ENCODE results near the gene ISOC2. TPM values are rescaled to one million over a fixed set of nuclear protein-coding genes. Genes with fewer than 3 reads are reported as not detected.

Gene ISOC2
- total and polyA plus RNA-seq, 12 donors = 18.1 to 181 (median 77.8) TPM

GRCh38 chr19:55464662-55465054, 3.2 kb upstream of the ISOC2 start, which contains the start of gene C19orf85:
Gene C19orf85, minus strand, starts transcription at chr19:55464751. Its CDS starts 197 bp downstream, at chr19:55464554.
- 69 to 76% (median 72%) methylated on average over 14 of the region's 14 CpGs for WGBS, 4 donors
- Histone ChIP-seq H3K9me3 (replicated peaks in 1 of 3) (no peaks in the 10 kb centered on the region), H3K27ac (no peak within 1 kb of the TSS), H3K27me3 (no peaks in the 10 kb centered on the region), H3K4me1 (replicated peaks in 1 of 2) (peaks cover 10 to 19% of the 10 kb centered on the region in 2 donors), H3K4me3 (no peak within 1 kb of the TSS), H3K36me3 (replicated peaks in 1 of 2) (no peaks in the 10 kb centered on the region)
- peak in 1 of 7 donors; percentile 21 for DNase-seq
- TF ChIP-seq, protein P1, sequence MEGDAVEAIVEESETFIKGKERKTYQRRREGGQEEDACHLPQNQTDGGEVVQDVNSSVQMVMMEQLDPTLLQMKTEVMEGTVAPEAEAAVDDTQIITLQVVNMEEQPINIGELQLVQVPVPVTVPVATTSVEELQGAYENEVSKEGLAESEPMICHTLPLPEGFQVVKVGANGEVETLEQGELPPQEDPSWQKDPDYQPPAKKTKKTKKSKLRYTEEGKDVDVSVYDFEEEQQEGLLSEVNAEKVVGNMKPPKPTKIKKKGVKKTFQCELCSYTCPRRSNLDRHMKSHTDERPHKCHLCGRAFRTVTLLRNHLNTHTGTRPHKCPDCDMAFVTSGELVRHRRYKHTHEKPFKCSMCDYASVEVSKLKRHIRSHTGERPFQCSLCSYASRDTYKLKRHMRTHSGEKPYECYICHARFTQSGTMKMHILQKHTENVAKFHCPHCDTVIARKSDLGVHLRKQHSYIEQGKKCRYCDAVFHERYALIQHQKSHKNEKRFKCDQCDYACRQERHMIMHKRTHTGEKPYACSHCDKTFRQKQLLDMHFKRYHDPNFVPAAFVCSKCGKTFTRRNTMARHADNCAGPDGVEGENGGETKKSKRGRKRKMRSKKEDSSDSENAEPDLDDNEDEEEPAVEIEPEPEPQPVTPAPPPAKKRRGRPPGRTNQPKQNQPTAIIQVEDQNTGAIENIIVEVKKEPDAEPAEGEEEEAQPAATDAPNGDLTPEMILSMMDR (IDR thresholded peaks at IDR 0.05) = no peak
- TF ChIP-seq POLR2A (IDR thresholded peaks at IDR 0.05) = no peak
- intact Hi-C loops (cut with DNase I) = loop anchor here in 1 of 2 donors (5.0 kb wide), 1 partner anchor 38 kb away; no protein-coding TSS in a partner anchor

DNA sequence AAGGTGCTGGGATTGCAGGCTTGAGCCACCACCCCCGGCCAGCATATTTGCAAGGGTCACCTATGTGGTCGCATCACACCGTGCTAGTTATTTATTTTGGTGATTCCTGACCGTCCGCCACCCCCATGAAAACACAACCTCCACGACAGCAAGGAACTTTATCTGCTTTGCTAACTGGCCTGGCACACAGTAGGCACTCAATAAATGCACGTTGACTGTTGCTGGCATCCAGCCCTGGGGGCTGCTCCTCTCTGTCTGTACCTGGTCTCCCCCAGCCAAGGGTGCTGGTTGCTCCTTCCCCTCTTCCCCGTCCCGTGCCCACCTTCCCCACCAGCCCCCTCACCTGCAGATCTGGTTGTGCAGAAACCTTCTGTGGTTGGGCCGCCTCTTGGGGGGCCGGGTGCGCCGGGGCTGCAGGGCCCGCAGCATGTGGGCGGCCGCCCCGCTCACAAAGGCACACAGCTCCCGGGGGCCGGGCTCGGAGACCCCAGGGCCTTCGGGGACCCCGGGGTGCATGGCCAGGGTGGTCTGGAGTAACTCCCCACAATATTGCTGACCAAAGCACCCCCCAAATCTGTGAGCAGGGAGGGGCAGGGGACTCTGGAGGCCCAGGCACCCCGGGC, 2.7 kb upstream of the ISOC2 start:
- 65 to 74% (median 72%) methylated on average over 9 to 23 of the region's 23 CpGs for WGBS, 4 donors
- peaks cover 10 to 19% of the 10 kb centered on the region in 2 donors for H3K4me1 ChIP-seq (replicated peaks in 1 of 2)
- intact Hi-C loops (cut with DNase I) = loop anchor here in 1 of 2 donors (5.0 kb wide), 1 partner anchor 38 kb away; no protein-coding TSS in a partner anchor

DNA sequence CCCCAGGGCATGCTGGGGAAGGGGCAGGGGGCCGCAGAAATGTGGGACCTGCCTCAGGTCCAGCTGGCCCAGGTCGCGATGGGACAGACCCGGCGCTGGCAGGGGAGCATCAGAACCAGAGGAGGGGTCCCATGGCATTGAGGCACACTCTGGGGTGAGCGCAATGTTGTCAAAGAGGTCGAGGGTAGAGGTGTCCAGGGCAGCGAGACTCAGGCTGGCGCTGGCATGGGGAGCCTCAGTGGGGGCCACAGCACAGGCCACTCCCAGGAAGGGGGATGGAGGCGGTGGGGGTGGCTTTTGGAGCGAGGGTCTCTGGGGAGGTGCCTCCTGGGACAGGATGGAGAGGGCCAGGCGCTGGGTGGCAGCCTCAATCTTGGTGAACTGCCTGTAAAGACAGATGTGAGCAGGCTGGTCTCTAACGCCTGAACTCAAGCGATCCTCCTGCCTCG, 2.2 kb upstream of the ISOC2 start:
- WGBS, 4 donors = 68 to 80% (median 75%) methylated on average over 10 to 15 of the region's 15 CpGs
- intact Hi-C loops (cut with DNase I) = loop anchor here in 1 of 2 donors (5.0 kb wide), 1 partner anchor 39 kb away; no protein-coding TSS in a partner anchor
- H3K27me3 ChIP-seq = no peaks in the 10 kb centered on the region
- peak in 1 of 7 donors; percentile 25 for DNase-seq
- H3K27ac ChIP-seq = no peak overlapping the region
- peaks cover 10 to 19% of the 10 kb centered on the region in 2 donors for H3K4me1 ChIP-seq (replicated peaks in 1 of 2)
- no peaks in the 10 kb centered on the region for H3K9me3 ChIP-seq (replicated peaks in 1 of 3)
- H3K36me3 ChIP-seq (replicated peaks in 1 of 2) = no peaks in the 10 kb centered on the region
- TF ChIP-seq, protein P1 (IDR thresholded peaks at IDR 0.05) = no peak
- no peak for TF ChIP-seq POLR2A (IDR thresholded peaks at IDR 0.05)
- H3K4me3 ChIP-seq = no peak overlapping the region

More for the DNA sequence above, 2.7 kb upstream of the ISOC2 start:
- TF ChIP-seq, protein P1 (IDR thresholded peaks at IDR 0.05) = no peak
- TF ChIP-seq POLR2A (IDR thresholded peaks at IDR 0.05) = no peak
- no peak overlapping the region for H3K4me3 ChIP-seq
- DNase-seq = peak in 1 of 7 donors; percentile 25
- no peaks in the 10 kb centered on the region for H3K36me3 ChIP-seq (replicated peaks in 1 of 2)
- H3K27ac ChIP-seq = no peak overlapping the region
- H3K27me3 ChIP-seq = no peaks in the 10 kb centered on the region
- H3K9me3 ChIP-seq (replicated peaks in 1 of 3) = no peaks in the 10 kb centered on the region

GRCh38 chr19:55462722-55463121, 1.3 kb upstream of the ISOC2 start:
- intact Hi-C loops (cut with DNase I) = loop anchor here in 1 of 2 donors (5.0 kb wide), 1 partner anchor 40 kb away; no protein-coding TSS in a partner anchor
- no peaks in the 10 kb centered on the region for H3K9me3 ChIP-seq (replicated peaks in 1 of 3)
- TF ChIP-seq, protein P1 (IDR thresholded peaks at IDR 0.05) = no peak
- no peaks in the 10 kb centered on the region for H3K27me3 ChIP-seq
- H3K4me1 ChIP-seq (replicated peaks in 1 of 2) = peaks cover 10 to 17% of the 10 kb centered on the region in 2 donors
- no peaks in the 10 kb centered on the region for H3K36me3 ChIP-seq (replicated peaks in 1 of 2)
- 77 to 85% (median 81%) methylated on average over 11 of the region's 11 CpGs for WGBS, 4 donors
- no peak overlapping the region for H3K27ac ChIP-seq
- peak overlapping the region in 1 of 4 donors; percentile 76 for H3K4me3 ChIP-seq
- DNase-seq = no peak

Data from adrenal gland (tissue), 12 donors.